K562 (cell line): ENCODE results near the gene VTI1B. TPM values are rescaled to one million over a fixed set of nuclear protein-coding genes. Genes with fewer than 3 reads are reported as not detected.

Experiments
- ARHGAP35 ChIP-seq: fragments of 450-650 bp; IDR thresholded peaks from 2 replicates; pipeline ENCODE4 v1.6.1; 2018; ENCODE audit not compliant: partially characterized antibody
- CREB5 ChIP-seq: fragments of 250-450 bp; sonication (Bioruptor Pico); IDR thresholded peaks from 2 replicates; pipeline ENCODE4 v1.5.0; 2020; ENCODE audit warnings: mild to moderate bottlenecking
- ELK1 ChIP-seq: sonication (generic); formaldehyde crosslinking; IDR thresholded peaks from 2 replicates; pipeline ENCODE4 v1.8.1; 2022; ENCODE audit warnings: missing genetic modification reagents
- FOXK1 ChIP-seq: sonication (generic); formaldehyde crosslinking; IDR thresholded peaks from 2 replicates; pipeline ENCODE4 v1.8.0; 2022; ENCODE audit warnings: missing genetic modification reagents, mild to moderate bottlenecking, borderline replicate concordance
- FOXK2 ChIP-seq, 2 experiments: fragments of 450-650 bp; IDR thresholded peaks in 1 of 2; conservative IDR thresholded peaks in 1 of 2; 2 replicates each; pipeline ENCODE4 v1.6.1; 2016; ENCODE audit warnings: low read depth in 2 of 2, mild to moderate bottlenecking in 1 of 2
- HDAC6 ChIP-seq: IDR thresholded peaks from 2 replicates; pipeline ENCODE4 v1.6.1; 2012; ENCODE audit warnings: low read depth, mild to moderate bottlenecking, control low read depth, inconsistent platforms, low read length, moderate library complexity
- HDAC8 ChIP-seq: fragments of 450-650 bp; IDR thresholded peaks from 2 replicates; pipeline ENCODE4 v1.6.1; 2016; ENCODE audit warnings: mild to moderate bottlenecking, missing genetic modification characterization, moderate library complexity, missing compliant biosample characterization
- IRF2 ChIP-seq: sonication (generic); formaldehyde crosslinking; IDR thresholded peaks from 2 replicates; pipeline ENCODE4 v1.8.1; 2022; ENCODE audit warnings: mild to moderate bottlenecking, missing genetic modification reagents
- IRF9 ChIP-seq: fragments of 450-650 bp; IDR thresholded peaks from 2 replicates; pipeline ENCODE4 v1.6.1; 2016; ENCODE audit warnings: missing biosample characterization, missing genetic modification characterization
- MIER1 ChIP-seq: fragments of 450-650 bp; IDR thresholded peaks from 2 replicates; pipeline ENCODE4 v1.6.1; 2016; ENCODE audit warnings: antibody characterized with exemption, mild to moderate bottlenecking, low read depth
- NCOA1 ChIP-seq: fragments of 450-650 bp; IDR thresholded peaks from 2 replicates; pipeline ENCODE4 v1.6.1; 2016; ENCODE audit warnings: low read depth
- OTX1 ChIP-seq: fragments of 450-650 bp; formaldehyde crosslinking; IDR thresholded peaks from 2 replicates; pipeline ENCODE4 v1.4.0; 2022; ENCODE audit warnings: mild to moderate bottlenecking
- PURB ChIP-seq: sonication (generic); formaldehyde crosslinking; IDR thresholded peaks from 2 replicates; pipeline ENCODE4 v1.9.0; 2021; ENCODE audit warnings: low read depth, mild to moderate bottlenecking, missing genetic modification reagents
- RBM22 ChIP-seq: fragments of 200-400 bp; formaldehyde crosslinking; IDR thresholded peaks from 2 replicates; pipeline ENCODE4 v1.6.1; 2018; ENCODE audit warnings: low read length, low read depth; ENCODE audit not compliant: poor library complexity, severe bottlenecking
- RBM34 ChIP-seq: fragments of 200-400 bp; formaldehyde crosslinking; IDR thresholded peaks from 2 replicates; pipeline ENCODE4 v1.6.1; 2018; ENCODE audit warnings: low read length, borderline replicate concordance; ENCODE audit not compliant: insufficient read depth
- RNF219 ChIP-seq: fragments of 250-450 bp; sonication (Bioruptor Pico); IDR thresholded peaks from 2 replicates; pipeline ENCODE4 v1.5.0; 2022; ENCODE audit warnings: mild to moderate bottlenecking
- THRAP3 ChIP-seq: fragments of 450-650 bp; IDR thresholded peaks from 2 replicates; pipeline ENCODE4 v1.6.1; 2016; ENCODE audit warnings: mild to moderate bottlenecking, inconsistent platforms, borderline replicate concordance
- ZBTB1 ChIP-seq: sonication (generic); formaldehyde crosslinking; IDR thresholded peaks from 2 replicates; pipeline ENCODE4 v1.8.1; 2023; ENCODE audit warnings: missing genetic modification reagents, low read depth, mild to moderate bottlenecking, borderline replicate concordance
- ZNF24 ChIP-seq: fragments of 450-650 bp; IDR thresholded peaks from 2 replicates; pipeline ENCODE4 v1.6.1; 2016
- ZNF507 ChIP-seq: conservative IDR thresholded peaks from 2 replicates; pipeline ENCODE4 v1.6.1; 2017; ENCODE audit warnings: missing genetic modification characterization, missing compliant biosample characterization
- ZNF655 ChIP-seq: fragments of 250-450 bp; sonication (Bioruptor Pico); IDR thresholded peaks from 2 replicates; pipeline ENCODE4 v1.5.0; 2021
- polyA plus RNA-seq, 8 experiments: library from polyadenylated mRNA; depleted of rRNA in 4 of 8; stranded (reverse) in 5 of 8; unstranded in 3 of 8; fragments of >200 nt; fragmentation: Nextera tagmentation in 2 of 8; fragmentation: Illumina TruSeq in 1 of 8; extraction: Ambion mirVana in 2 of 8; extraction: Trizol in 1 of 8; gene quantifications; 2 replicates each; pipeline versions ENCODE4 v1.2.1 to v1.2.3, GENCODE V29; 2011 to 2014; ENCODE audit warnings: inconsistent platforms in 1 of 8, missing spikeins in 1 of 8
- total RNA-seq, 7 experiments: library from RNA; depleted of rRNA in 6 of 7; stranded (reverse); fragments of >200 nt in 6 of 7; fragmentation: Illumina TruSeq in 2 of 7; extraction: Trizol in 2 of 7; gene quantifications; 2 replicates each; pipeline versions ENCODE4 v1.2.1 to v1.2.3, GENCODE V29; 2011 to 2021; ENCODE audit warnings: low replicate concordance in 1 of 7

VTI1B gene
- total and polyA plus RNA-seq, 9 of the 15 experiments (the other 6 are each of a cell fraction or from before 2014, with no cell fraction given), result 7.8 to 69.8 (median 50.1) TPM

GRCh38 chr14:67636361-67636919 lies 38.0 kb downstream of the VTI1B start (continued):
- no peak for TF ChIP-seq CREB5 (CRISPR knock-in tag)
- TF ChIP-seq ARHGAP35, result no peak
- TF ChIP-seq RNF219, result no peak
- TF ChIP-seq FOXK1, result no peak
- no peak for TF ChIP-seq HDAC6
- peak; percentile 87 to 89 for TF ChIP-seq FOXK2 (conservative IDR thresholded peaks at IDR 0.05 in 1 of 2, IDR thresholded peaks at IDR 0.05 in 1 of 2; ENCODE audit: low read depth in 2 of 2)
- TF ChIP-seq THRAP3, result no peak
- peak; percentile 96 for TF ChIP-seq IRF9
- no peak for TF ChIP-seq HDAC8 (tag)
- TF ChIP-seq ELK1, result no peak
- TF ChIP-seq ZNF24, result 0 out of 2 replicates have a peak, but pooled peaks have one; percentile 7
- no peak for TF ChIP-seq ZNF655 (CRISPR knock-in tag)
- no peak for TF ChIP-seq RBM22
- TF ChIP-seq MIER1, result no peak
- no peak for TF ChIP-seq PURB
- no peak for TF ChIP-seq ZNF507
- TF ChIP-seq IRF2 (CRISPR knock-in tag), result no peak
- TF ChIP-seq RBM34, result no peak
- TF ChIP-seq OTX1 (CRISPR knock-in tag), result no peak
- no peak for TF ChIP-seq ZBTB1 (CRISPR knock-in tag)
- TF ChIP-seq NCOA1, result peak; percentile 97
